SH-SY5Y (cell line): Measurements from ENCODE around the gene WDR37.

Experiments used
- GATA2 ChIP-seq: IDR thresholded peaks from 2 replicates; pipeline ENCODE4 v1.6.1; 2011; ENCODE audit warnings: mild to moderate bottlenecking, low read depth, low read length
- GATA3 ChIP-seq: IDR thresholded peaks from 2 replicates; pipeline ENCODE4 v1.6.1; 2011; ENCODE audit warnings: low read depth, mild to moderate bottlenecking, low read length, moderate library complexity

Gene WDR37

GRCh38 chr10:1171586-1171985 lies 115.4 kb downstream of the WDR37 start:
- TF ChIP-seq GATA3, result no peak
- no peak for TF ChIP-seq GATA2

- TF ChIP-seq GATA3, result no peak
Observed at GRCh38 chr10:1172256-1172984, 116.2 kb downstream of the WDR37 start.

GRCh38 chr10:1173091-1173490 lies 116.9 kb downstream of the WDR37 start:
- TF ChIP-seq GATA2, result no peak
- TF ChIP-seq GATA3, result no peak

- TF ChIP-seq GATA2, result no peak
- TF ChIP-seq GATA3, result no peak
Observed at GRCh38 chr10:1174022-1174421, 117.8 kb downstream of the WDR37 start.

- TF ChIP-seq GATA3 (no peak), GATA2 (no peak)
Observed at GRCh38 chr10:1175956-1176565, 119.9 kb downstream of the WDR37 start.

- TF ChIP-seq GATA2 (no peak), GATA3 (no peak)
Observed at GRCh38 chr10:1177936-1178335, 121.8 kb downstream of the WDR37 start.

GRCh38 chr10:1178506-1178905 lies 122.3 kb downstream of the WDR37 start:
- no peak for TF ChIP-seq GATA2
- TF ChIP-seq GATA3, result no peak

- TF ChIP-seq GATA3, result no peak
- no peak for TF ChIP-seq GATA2
Observed at GRCh38 chr10:1179346-1180070, 123.3 kb downstream of the WDR37 start.

GRCh38 chr10:1180071-1180730 lies 124.0 kb downstream of the WDR37 start:
- TF ChIP-seq GATA3, result no peak
- TF ChIP-seq GATA2, result no peak

GRCh38 chr10:1180836-1181235 lies 124.7 kb downstream of the WDR37 start:
- TF ChIP-seq GATA2, result no peak
- TF ChIP-seq GATA3, result no peak
